Common myeloid progenitor, CD34-positive (primary cell): ENCODE measurements around the gene FDX2.
"Not testable (repeated sequence)": the region's sequence is repeated elsewhere in the genome, so short reads cannot be mapped to it uniquely, and the experiment has no call there.

Experiments used
- CTCF ChIA-PET: fragments of 350-600 bp; sonication (Branson Sonifier 250); formaldehyde crosslinking; loops from one replicate; lab custom pipeline; 2021; ENCODE audit warnings: antibody characterized with exemption; lab: Charles Lee
- POLR2A ChIA-PET: fragments of 350-600 bp; sonication (Branson Sonifier 250); formaldehyde crosslinking; loops from one replicate; lab custom pipeline; 2021; ENCODE audit warnings: antibody characterized with exemption; lab: Charles Lee
- DNase-seq, 3 donors: peaks; one replicate each; pipeline versions ENCODE4 v3.0.0 to v3.0.0-alpha.2; 2013
- H3K27ac ChIP-seq, 2 experiments: 1 replicate in 1 of 2; 2 replicates in 1 of 2; pipeline ENCODE4 v1.7.0; 2013; ENCODE audit warnings: inconsistent platforms in 2 of 2, low read length in 2 of 2, mild to moderate bottlenecking in 2 of 2, low read depth in 1 of 2, moderate library complexity in 1 of 2; ENCODE audit not compliant: severe bottlenecking in 2 of 2, insufficient read depth in 1 of 2, poor library complexity in 1 of 2
- H3K27me3 ChIP-seq, 5 experiments: replicated peaks in 2 of 5; 1 replicate in 3 of 5; 2 replicates in 2 of 5; pipeline versions ENCODE4 v1.6.1 to v1.7.0; 2013; ENCODE audit warnings: low read length in 4 of 5, mild to moderate bottlenecking in 2 of 5, moderate library complexity in 2 of 5, inconsistent platforms in 1 of 5; ENCODE audit not compliant: insufficient read depth in 5 of 5, control insufficient read depth in 4 of 5
- H3K36me3 ChIP-seq, 4 experiments: 1 replicate in 2 of 4; 2 replicates in 2 of 4; pipeline versions ENCODE4 v1.6.1 to v1.7.0; 2013; ENCODE audit warnings: low read length in 3 of 4, control low read depth in 1 of 4, mild to moderate bottlenecking in 1 of 4; ENCODE audit not compliant: control insufficient read depth in 4 of 4, insufficient read depth in 4 of 4
- H3K4me1 ChIP-seq, 4 experiments: 1 replicate in 3 of 4; 2 replicates in 1 of 4; pipeline versions ENCODE4 v1.6.1 to v1.7.1; 2013; ENCODE audit warnings: low read length in 3 of 4, mild to moderate bottlenecking in 3 of 4, control low read depth in 1 of 4, inconsistent platforms in 1 of 4, moderate library complexity in 1 of 4; ENCODE audit not compliant: control insufficient read depth in 4 of 4, insufficient read depth in 4 of 4; ENCODE audit errors: control extremely low read depth in 1 of 4
- H3K4me3 ChIP-seq, 7 experiments: 1 replicate in 4 of 7; 2 replicates in 3 of 7; pipeline versions ENCODE4 v1.5.1 to v1.7.0; 2013; ENCODE audit warnings: mild to moderate bottlenecking in 7 of 7, low read length in 6 of 7, moderate library complexity in 6 of 7, inconsistent platforms in 2 of 7, low read depth in 2 of 7, control low read depth in 1 of 7; ENCODE audit not compliant: insufficient read depth in 4 of 7, control insufficient read depth in 1 of 7; ENCODE audit errors: extremely low read depth in 1 of 7
- H3K9me3 ChIP-seq, 5 experiments: 1 replicate in 4 of 5; 2 replicates in 1 of 5; pipeline versions ENCODE4 v1.6.1 to v1.7.1; 2013; ENCODE audit warnings: low read length in 4 of 5, mild to moderate bottlenecking in 2 of 5, inconsistent platforms in 1 of 5, low read depth in 1 of 5, moderate library complexity in 1 of 5; ENCODE audit not compliant: control insufficient read depth in 4 of 5, insufficient read depth in 2 of 5; ENCODE audit errors: control extremely low read depth in 1 of 5
- WGBS: methylation state at CpG from one replicate; pipeline ENCODE4 v1.1.5; 2013; ENCODE audit not compliant: insufficient coverage; 5-methylcytosine and 5-hydroxymethylcytosine counted together

Gene FDX2

DNA sequence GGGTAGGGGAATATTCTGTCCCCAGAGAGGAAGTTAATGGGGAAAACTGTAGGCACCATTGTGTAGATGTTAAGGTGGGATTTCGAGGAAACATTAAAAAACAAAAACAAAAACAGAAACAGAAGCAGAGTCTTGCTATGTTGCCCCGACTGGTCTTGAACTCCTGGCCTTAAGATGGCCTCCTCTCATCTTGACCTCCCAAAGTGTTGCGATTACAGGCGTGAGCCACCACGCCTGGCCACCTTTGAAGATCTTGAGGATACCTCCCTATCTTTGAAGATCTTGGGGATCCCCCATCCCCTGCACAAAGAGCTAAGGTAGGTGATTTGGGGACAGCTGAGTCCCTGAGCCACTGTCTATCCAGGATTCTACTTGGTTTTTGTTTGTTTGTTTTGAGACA is 24.2 kb upstream of the FDX2 start:
- H3K9me3 ChIP-seq: no peaks in the 10 kb centered on the region
- H3K27me3 ChIP-seq: no peaks in the 10 kb centered on the region
- ChIA-PET POLR2A (no interaction called here), CTCF (interaction anchor here (0.6 to 1.4 kb wide), 3 partner anchors 32 to 49 kb away, joined by 3 to 9 read pairs (median 3); no protein-coding TSS in a partner anchor)
- H3K36me3 ChIP-seq: peaks cover 0 to 14% (median 8%) of the 10 kb centered on the region in 4 experiments
- WGBS: 95% methylated on average over 3 of the region's 5 CpGs
- H3K4me1 ChIP-seq: peaks cover 7 to 24% (median 22%) of the 10 kb centered on the region in 4 experiments
- H3K27ac ChIP-seq: no peak overlapping the region
- DNase-seq: no peak
- H3K4me3 ChIP-seq: peak overlapping the region in 4 of 7 experiments; percentile 72 to 89 (median 84)

GRCh38 chr19:10339380-10339960 is 23.7 kb upstream of the FDX2 start, which contains the start of gene ICAM3:
Gene ICAM3, minus strand, starts transcription at chr19:10339624. Its CDS starts 10 bp downstream, at chr19:10339614.
- 0% methylated on average over 13 of the region's 14 CpGs for WGBS
- DNase-seq: peak; percentile 49 to 90 (median 86)
- peaks cover 0 to 19% (median 10%) of the 10 kb centered on the region in 4 experiments for H3K36me3 ChIP-seq
- no peaks in the 10 kb centered on the region for H3K27me3 ChIP-seq
- peak within 1 kb of the TSS; percentile 51 to 89 (median 81) for H3K4me3 ChIP-seq
- ChIA-PET CTCF (interaction anchor here (0.6 kb wide), 1 partner anchor 34 kb away, joined by 3 read pairs; no protein-coding TSS in a partner anchor), POLR2A (no interaction called here)
- peaks cover 7 to 28% (median 24%) of the 10 kb centered on the region in 4 experiments for H3K4me1 ChIP-seq
- no peaks in the 10 kb centered on the region for H3K9me3 ChIP-seq
- peak within 1 kb of the TSS; percentile 55 to 73 for H3K27ac ChIP-seq

DNA sequence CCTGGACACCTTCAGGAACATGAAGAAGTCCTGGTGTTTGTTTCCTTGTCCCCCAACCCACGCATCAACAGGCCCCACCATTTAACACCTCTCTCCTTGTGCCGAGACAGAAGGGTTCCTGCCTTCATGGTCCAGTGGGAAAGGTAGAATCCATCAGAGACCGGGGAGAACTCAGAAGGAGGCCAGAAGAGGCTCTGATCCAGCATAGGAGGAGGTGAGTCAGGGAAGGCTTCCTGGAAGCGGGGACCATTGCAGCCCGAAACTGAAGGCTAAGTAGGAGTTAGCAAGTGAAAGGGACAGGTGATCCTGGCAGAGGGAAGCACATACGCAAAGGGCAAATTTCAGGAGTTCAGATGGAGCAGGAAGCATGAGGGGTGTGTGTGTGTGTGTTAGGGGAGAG is 23.1 kb upstream of the FDX2 start:
- peak overlapping the region; percentile 55 to 73 for H3K27ac ChIP-seq
- peaks cover 0 to 25% (median 14%) of the 10 kb centered on the region in 4 experiments for H3K36me3 ChIP-seq
- H3K9me3 ChIP-seq: no peaks in the 10 kb centered on the region
- POLR2A ChIA-PET: no interaction called here
- H3K4me1 ChIP-seq: peaks cover 7 to 34% (median 28%) of the 10 kb centered on the region in 4 experiments
- 30% methylated on average over 4 of the region's 6 CpGs for WGBS
- CTCF ChIA-PET: interaction anchor here (0.8 to 1.4 kb wide), 2 partner anchors 32 to 51 kb away, joined by 3 read pairs; no protein-coding TSS in a partner anchor
- DNase-seq: no peak
- H3K4me3 ChIP-seq: peak overlapping the region; percentile 51 to 89 (median 81)
- no peaks in the 10 kb centered on the region for H3K27me3 ChIP-seq

DNA sequence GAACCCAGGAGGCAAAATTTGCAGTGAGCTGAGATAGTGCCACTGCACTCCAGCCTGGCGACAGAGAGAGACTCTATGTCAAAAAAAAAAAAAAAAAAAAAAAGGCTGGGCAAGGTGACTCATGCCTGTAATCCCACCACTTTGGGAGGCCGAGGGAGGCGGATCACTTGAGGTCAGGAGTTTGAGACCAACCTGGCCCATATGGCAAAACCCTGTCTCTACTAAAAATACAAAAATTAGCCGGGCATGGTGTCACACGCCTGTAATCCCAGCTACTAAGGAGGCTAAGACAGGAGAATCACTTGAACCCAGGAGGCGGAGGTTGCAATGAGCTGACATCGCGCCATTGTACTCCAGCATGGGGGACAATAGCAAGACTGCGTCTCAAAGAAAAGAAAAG is 20.9 kb upstream of the FDX2 start:
- WGBS: 100% methylated on average over 7 of the region's 9 CpGs
- POLR2A ChIA-PET, H3K27ac ChIP-seq, H3K4me3 ChIP-seq, DNase-seq, H3K9me3 ChIP-seq, H3K27me3 ChIP-seq: not testable (repeated sequence)
- H3K36me3 ChIP-seq: peaks cover 0 to 29% (median 17%) of the 10 kb centered on the region in 4 experiments
- CTCF ChIA-PET: interaction anchor here (0.9 to 1.1 kb wide), 3 partner anchors 8 to 29 kb away, joined by 3 read pairs; no protein-coding TSS in a partner anchor
- peaks cover 7 to 48% (median 43%) of the 10 kb centered on the region in 4 experiments for H3K4me1 ChIP-seq

DNA sequence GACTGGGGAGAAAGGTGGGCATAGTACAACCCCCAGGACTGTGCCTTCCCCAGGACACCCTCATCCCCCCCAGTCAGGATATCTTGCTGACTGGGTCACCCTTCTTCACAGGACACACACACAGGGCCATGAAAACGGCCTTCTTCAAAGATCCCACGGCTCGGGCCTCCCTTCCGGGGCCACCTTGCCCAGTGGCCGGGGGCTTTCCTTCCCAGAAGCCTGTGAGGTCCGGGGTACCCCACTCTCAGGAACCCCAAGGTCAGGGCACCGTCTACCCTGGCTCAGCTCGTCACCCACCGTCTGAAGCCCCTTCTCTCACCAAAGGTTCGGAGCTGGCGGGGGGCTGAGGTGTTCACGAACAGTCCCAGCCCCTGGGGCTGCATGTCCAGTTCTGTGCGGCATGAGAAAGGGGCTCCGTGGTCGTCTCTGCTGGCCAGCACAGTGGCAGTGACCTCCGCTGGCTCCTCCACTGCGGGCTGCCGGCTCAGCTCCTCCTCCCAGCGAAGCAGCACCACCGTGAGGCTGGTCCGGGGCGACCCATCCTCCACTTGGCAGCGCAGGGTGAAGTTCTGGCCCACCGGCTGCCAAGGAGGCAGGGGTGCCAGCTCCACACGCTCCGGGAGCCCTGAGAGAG is 19.7 kb upstream of the FDX2 start:
- no peak for DNase-seq
- H3K27me3 ChIP-seq: no peaks in the 10 kb centered on the region
- CTCF ChIA-PET: interaction anchor here (0.6 to 1.1 kb wide), 3 partner anchors 9 to 83 kb away, joined by 3 read pairs; no protein-coding TSS in a partner anchor
- H3K27ac ChIP-seq: no peak overlapping the region
- POLR2A ChIA-PET: no interaction called here
- peaks cover under 1 to 33% (median 19%) of the 10 kb centered on the region in 4 experiments for H3K36me3 ChIP-seq
- WGBS: 95% methylated on average over 19 of the region's 26 CpGs
- no peaks in the 10 kb centered on the region for H3K9me3 ChIP-seq
- no peak overlapping the region for H3K4me3 ChIP-seq
- peaks cover 7 to 51% (median 44%) of the 10 kb centered on the region in 4 experiments for H3K4me1 ChIP-seq

DNA sequence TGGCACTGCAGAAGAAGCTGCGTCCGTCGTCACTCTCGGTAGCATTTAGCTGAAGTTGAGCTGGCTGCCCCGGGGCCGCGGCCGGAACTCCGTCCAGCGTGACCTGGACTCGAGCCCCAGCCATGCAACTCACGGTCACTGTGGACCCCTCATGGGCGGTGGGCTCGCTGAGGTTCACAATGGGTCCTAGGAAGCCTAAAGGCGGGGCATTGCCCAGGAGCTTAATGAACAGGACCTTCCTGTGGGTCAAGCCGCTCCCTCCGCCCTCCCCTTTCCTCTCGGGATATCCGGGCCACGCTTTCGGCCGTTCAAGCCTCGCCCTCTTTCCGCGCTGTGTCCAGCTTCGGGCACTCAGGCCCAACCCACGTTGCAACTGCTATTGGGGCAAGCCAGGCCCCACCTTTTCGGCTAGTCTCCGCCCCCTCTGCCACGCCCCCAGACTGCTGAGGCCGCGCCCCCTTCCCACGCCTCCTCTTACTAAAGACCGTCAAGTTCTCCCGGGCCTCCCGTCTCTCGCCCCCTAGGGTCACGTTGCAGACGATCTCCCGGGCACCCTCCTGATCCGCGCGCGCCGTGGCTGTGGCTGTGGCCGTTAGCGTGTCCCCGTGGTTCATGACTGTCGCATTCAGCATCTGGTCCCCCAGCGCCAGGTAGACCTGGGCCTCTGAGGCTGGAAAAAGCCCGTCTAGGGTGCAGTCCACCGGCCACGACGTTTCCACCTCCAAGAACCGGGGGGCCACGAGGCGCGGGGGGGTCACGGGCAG is 19.0 kb upstream of the FDX2 start:
- Histone ChIP-seq H3K36me3 (peaks cover 2 to 39% (median 25%) of the 10 kb centered on the region in 4 experiments), H3K4me3 (no peak overlapping the region), H3K27me3 (no peaks in the 10 kb centered on the region), H3K27ac (peak overlapping the region in 1 of 2 experiments; percentile 93), H3K9me3 (no peaks in the 10 kb centered on the region), H3K4me1 (peaks cover 4 to 46% (median 39%) of the 10 kb centered on the region in 4 experiments)
- 88% methylated on average over 57 of the region's 59 CpGs for WGBS
- ChIA-PET POLR2A (no interaction called here), CTCF (interaction anchor here (0.6 to 1.9 kb wide), 10 partner anchors 9 to 173 kb away, joined by 3 to 7 read pairs (median 4); partner anchors contain the start of gene ICAM4)
- peak; percentile 50 to 67 (median 63) for DNase-seq
